ENCODE data around the gene WNT7B.

- no peak for TF ChIP-seq GATA2 (IDR thresholded peaks at IDR 0.05; ENCODE audit: low read depth, low read length)
- TF ChIP-seq GATA3 (IDR thresholded peaks at IDR 0.05; ENCODE audit: low read depth, low read length), result no peak
These were observed 58.2 kb downstream of the WNT7B start for GRCh38 chr22:45918459-45919370.

Data from SH-SY5Y (cell line).